NCI-H1930 (cell line): Measurements from ENCODE around the gene RIPK4.

Experiments used
- DNase-seq, 2 experiments: peaks; one replicate each; lab custom pipeline; 2025; lab: John Stamatoyannopoulos, UW

Gene RIPK4

DNA sequence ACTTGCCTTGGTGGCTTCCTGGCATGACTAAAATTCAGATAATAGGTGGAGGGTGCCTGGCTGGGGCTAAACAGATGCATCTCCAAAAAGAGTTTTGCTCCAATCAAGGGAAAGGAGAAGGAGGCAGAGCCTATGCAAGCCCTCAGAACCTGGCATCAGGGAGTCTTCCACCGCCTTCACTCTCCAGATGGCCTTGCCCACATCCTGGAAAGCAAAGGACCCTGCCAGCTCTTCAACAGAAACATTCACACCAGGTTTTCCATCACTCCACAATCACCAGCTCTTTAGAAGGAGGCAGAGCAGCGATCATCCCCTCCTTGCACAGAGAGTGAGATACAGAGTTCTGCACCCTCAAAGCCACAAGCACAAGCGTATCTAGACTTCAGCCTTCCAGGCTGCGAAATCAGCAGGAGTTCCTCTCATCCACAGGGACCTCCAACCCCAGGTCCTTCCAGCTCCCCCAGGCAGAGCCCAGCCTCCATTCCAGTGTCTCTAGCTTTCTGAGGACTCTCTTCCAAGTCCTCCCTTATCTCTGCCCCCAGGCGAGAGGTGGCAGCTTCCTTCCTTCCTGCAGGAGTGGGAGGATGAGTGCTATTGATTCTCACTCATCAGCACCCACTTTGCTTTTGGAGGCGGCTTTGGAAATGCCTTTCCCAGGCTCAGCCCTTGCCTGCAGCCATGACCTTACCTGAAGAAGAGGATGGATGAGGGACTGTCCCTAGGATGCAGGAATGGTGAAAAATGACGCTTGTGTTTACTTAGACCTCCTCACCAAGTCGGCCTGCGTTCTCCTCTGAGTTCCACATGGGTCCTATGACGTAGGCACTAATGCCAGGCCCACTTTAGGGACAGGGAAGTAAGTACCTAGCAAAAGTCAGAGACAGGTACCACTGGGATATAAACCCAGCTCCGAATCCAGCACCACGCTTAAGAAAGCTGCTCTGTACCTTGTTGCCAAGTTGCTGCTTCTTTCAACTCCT is 75.4 kb downstream of the RIPK4 start:
- no peak for DNase-seq
